OCI-LY3 (cell line): ENCODE results near the gene RPS15A.

Experiments used
- EZH2phosphoT487 ChIP-seq: fragments of 200-600 bp; shearing (Covaris generic); IDR thresholded peaks from 2 replicates; pipeline ENCODE4 v1.6.1; 2018; ENCODE audit warnings: antibody characterized with exemption, mixed run types, low read depth
- TF ChIP-seq, protein P1 (sequence below): fragments of 200-600, 300-600 bp; sonication (generic); IDR thresholded peaks from 2 replicates; pipeline ENCODE4 v1.5.1; 2014; ENCODE audit warnings: antibody characterized with exemption, low read length, low read depth

DNA sequence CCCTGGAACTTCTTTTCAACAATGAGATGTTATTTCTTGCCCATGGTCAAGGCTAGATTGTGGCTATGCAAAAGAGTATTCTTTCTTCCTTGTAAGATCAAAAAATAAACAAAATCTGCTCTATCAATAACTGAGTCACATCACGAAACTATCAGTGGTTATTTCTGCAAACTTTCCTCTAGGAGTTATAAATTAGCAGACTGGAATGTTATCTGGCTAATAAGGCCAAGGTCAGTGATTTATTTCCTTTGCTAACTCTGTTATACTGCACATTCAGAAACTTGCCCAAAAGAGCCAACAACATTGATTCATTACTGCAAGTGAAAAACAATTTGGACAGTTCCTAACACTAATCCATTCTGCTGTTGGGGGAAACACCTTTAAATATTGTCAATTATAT is 6.2 kb upstream of the RPS15A start:
- TF ChIP-seq, protein P1, sequence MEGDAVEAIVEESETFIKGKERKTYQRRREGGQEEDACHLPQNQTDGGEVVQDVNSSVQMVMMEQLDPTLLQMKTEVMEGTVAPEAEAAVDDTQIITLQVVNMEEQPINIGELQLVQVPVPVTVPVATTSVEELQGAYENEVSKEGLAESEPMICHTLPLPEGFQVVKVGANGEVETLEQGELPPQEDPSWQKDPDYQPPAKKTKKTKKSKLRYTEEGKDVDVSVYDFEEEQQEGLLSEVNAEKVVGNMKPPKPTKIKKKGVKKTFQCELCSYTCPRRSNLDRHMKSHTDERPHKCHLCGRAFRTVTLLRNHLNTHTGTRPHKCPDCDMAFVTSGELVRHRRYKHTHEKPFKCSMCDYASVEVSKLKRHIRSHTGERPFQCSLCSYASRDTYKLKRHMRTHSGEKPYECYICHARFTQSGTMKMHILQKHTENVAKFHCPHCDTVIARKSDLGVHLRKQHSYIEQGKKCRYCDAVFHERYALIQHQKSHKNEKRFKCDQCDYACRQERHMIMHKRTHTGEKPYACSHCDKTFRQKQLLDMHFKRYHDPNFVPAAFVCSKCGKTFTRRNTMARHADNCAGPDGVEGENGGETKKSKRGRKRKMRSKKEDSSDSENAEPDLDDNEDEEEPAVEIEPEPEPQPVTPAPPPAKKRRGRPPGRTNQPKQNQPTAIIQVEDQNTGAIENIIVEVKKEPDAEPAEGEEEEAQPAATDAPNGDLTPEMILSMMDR = no peak
- TF ChIP-seq EZH2phosphoT487 = no peak
